GM20000 (cell line): Measurements from ENCODE around the gene DYNC1I2.

Source experiments
- DNase-seq: peaks from one replicate; pipeline ENCODE4 v3.0.0; 2012; ENCODE audit warnings: low spot score
- CTCF ChIP-seq: IDR thresholded peaks from 2 replicates; pipeline ENCODE4 v1.5.1; 2012; ENCODE audit warnings: mild to moderate bottlenecking, control low read depth; ENCODE audit errors: extremely low read depth, missing control alignments

Gene DYNC1I2

GRCh38 chr2:171793691-171794678 is 106.7 kb downstream of the DYNC1I2 start:
- no peak for DNase-seq
- no peak for TF ChIP-seq CTCF

GRCh38 chr2:171794918-171795317 is 107.6 kb downstream of the DYNC1I2 start:
- DNase-seq, result no peak
- no peak for TF ChIP-seq CTCF
